ENCODE results near the gene E2F1.

- TF ChIP-seq EZH2phosphoT487 (IDR thresholded peaks at IDR 0.05; ENCODE audit: borderline replicate concordance, low read depth, low read length): no peak
- TF ChIP-seq CTCF (conservative IDR thresholded peaks at IDR 0.05; ENCODE audit: low read length): no peak
Observed at GRCh38 chr20:33686984-33687366, 790 bp upstream of the E2F1 start.

Data from OCI-LY7 (cell line).